AG09319 (cell line): Measurements from ENCODE around the gene CCNQ.

Experiments used
- DNase-seq: peaks from one replicate; pipeline ENCODE4 v3.0.0-alpha.2; 2010; ENCODE audit warnings: low read depth; ENCODE audit errors: extremely low read depth
- CTCF ChIP-seq: IDR thresholded peaks from 2 replicates; pipeline ENCODE4 v1.5.1; 2011; ENCODE audit warnings: low read depth, mild to moderate bottlenecking, inconsistent platforms, low read length, moderate library complexity

The CCNQ gene

GRCh38 chrX:153643431-153644351 lies 44.8 kb upstream of the CCNQ start:
- no peak for DNase-seq
- no peak for TF ChIP-seq CTCF

GRCh38 chrX:153642655-153643430 lies 43.9 kb upstream of the CCNQ start:
- no peak for DNase-seq
- TF ChIP-seq CTCF: no peak

- DNase-seq: no peak
- TF ChIP-seq CTCF: no peak
Measured at GRCh38 chrX:153642051-153642654, 43.2 kb upstream of the CCNQ start.

- no peak for DNase-seq
- no peak for TF ChIP-seq CTCF
Measured at GRCh38 chrX:153641627-153642026, 42.7 kb upstream of the CCNQ start.

GRCh38 chrX:153640736-153641575 lies 42.0 kb upstream of the CCNQ start:
- DNase-seq: no peak
- TF ChIP-seq CTCF: no peak

GRCh38 chrX:153640045-153640686 lies 41.2 kb upstream of the CCNQ start:
- no peak for TF ChIP-seq CTCF
- no peak for DNase-seq
